Measurements from ENCODE around the gene PTX4.

Gene PTX4

GRCh38 chr16:1450218-1450617, 38.5 kb downstream of the PTX4 start:
- no peaks in the 10 kb centered on the region for H3K9me3 ChIP-seq (ENCODE audit: control insufficient read depth, low read depth, low read length)
- no peak overlapping the region for H3K4me3 ChIP-seq (ENCODE audit: low read length)
- H3K4me1 ChIP-seq (ENCODE audit: control insufficient read depth, low read depth, low read length), result no peaks in the 10 kb centered on the region
- H3K36me3 ChIP-seq (ENCODE audit: control insufficient read depth, low read depth, low read length), result peaks cover 30% of the 10 kb centered on the region
- no peak overlapping the region for H3K9ac ChIP-seq (ENCODE audit: low read length)
- H3K27ac ChIP-seq (ENCODE audit: low read length), result no peak overlapping the region
- H3K27me3 ChIP-seq (ENCODE audit: control insufficient read depth, insufficient read depth, low read length), result no peaks in the 10 kb centered on the region

DNA sequence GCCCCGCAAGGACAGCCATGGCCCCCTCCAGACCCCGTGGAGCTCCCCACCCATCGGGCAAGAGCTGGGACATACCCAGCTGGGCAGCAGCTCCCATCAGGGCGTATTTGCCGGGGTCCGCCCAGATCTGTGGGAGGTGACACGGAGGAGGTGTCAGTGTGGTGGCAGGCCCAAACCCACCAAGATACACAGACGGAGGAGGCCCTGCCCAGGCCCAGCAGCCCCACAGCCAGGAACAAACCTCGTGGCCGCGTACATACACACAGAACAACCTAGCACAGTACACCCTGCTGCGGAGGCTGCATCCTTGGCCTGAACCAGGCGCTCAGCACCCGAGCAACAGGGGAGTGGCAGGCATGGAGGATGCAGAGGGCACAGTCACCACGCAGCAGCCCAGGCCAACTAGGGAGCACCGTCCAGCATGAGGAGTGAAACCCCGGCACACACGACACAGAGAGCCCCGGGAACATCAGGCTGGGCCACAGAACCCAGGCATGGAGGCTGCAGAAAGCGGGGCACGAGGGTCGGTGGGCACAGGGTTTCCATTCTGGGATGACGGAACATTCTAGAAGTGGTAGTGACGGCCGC, 39.4 kb downstream of the PTX4 start:
- Histone ChIP-seq H3K27ac (ENCODE audit: low read length) (no peak overlapping the region), H3K27me3 (ENCODE audit: control insufficient read depth, insufficient read depth, low read length) (no peaks in the 10 kb centered on the region), H3K9me3 (ENCODE audit: control insufficient read depth, low read depth, low read length) (no peaks in the 10 kb centered on the region), H3K9ac (ENCODE audit: low read length) (no peak overlapping the region), H3K4me3 (ENCODE audit: low read length) (no peak overlapping the region), H3K36me3 (ENCODE audit: control insufficient read depth, low read depth, low read length) (peaks cover 26% of the 10 kb centered on the region), H3K4me1 (ENCODE audit: control insufficient read depth, low read depth, low read length) (no peaks in the 10 kb centered on the region)

DNA sequence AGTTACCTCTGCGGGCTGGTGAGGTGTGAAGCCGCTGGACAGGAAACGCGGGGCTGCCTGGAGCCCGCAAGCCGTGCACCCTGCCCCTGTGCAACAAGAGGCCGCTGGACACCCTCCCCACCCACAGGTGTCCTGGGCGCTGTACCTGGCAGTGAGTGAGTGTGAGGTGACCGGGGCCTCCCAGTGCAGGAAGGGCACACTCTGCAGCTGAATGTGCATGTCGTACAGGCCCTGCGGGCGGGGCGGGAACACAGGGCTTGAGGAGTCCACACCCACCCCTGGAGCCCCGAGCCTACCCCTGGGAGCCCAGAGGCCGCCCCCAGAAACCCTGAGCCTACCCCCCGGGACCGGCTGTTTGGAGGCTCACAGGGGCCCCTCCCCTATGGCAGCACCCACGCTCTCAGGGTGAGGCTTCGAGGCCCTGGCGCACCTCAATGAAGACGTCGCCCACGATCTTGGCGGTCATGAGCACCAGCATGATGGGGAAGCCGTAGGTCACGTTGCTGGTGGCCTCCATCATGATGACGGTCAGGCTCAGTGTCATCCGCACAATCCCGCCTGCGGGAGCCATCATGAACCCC, 40.1 kb downstream of the PTX4 start:
- no peak overlapping the region for H3K9ac ChIP-seq (ENCODE audit: low read length)
- H3K4me3 ChIP-seq (ENCODE audit: low read length), result no peak overlapping the region
- H3K9me3 ChIP-seq (ENCODE audit: control insufficient read depth, low read depth, low read length), result no peaks in the 10 kb centered on the region
- H3K36me3 ChIP-seq (ENCODE audit: control insufficient read depth, low read depth, low read length), result peaks cover 21% of the 10 kb centered on the region
- no peaks in the 10 kb centered on the region for H3K4me1 ChIP-seq (ENCODE audit: control insufficient read depth, low read depth, low read length)
- no peaks in the 10 kb centered on the region for H3K27me3 ChIP-seq (ENCODE audit: control insufficient read depth, insufficient read depth, low read length)
- no peak overlapping the region for H3K27ac ChIP-seq (ENCODE audit: low read length)

DNA sequence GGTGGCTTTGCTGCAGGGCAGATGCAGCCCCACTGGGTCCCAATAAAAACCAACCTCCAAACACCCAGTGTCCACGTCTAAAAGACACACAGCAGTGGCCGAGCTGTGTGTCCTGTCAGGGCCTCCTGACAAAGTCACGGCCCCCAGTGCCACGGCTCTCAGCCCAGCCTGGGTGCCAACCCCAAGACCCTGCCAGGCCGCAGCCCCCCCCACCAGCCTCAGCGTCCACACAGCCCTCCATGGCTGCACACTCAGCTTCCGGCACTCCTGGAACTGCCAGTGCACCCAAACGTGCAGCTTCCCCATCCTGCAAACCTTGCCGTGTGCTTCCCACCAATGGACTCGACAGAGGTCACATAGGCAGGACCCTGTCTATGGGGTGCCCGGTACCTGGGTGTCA, 40.8 kb downstream of the PTX4 start:
- Histone ChIP-seq H3K27ac (ENCODE audit: low read length) (no peak overlapping the region), H3K9ac (ENCODE audit: low read length) (no peak overlapping the region), H3K36me3 (ENCODE audit: control insufficient read depth, low read depth, low read length) (peaks cover 16% of the 10 kb centered on the region), H3K9me3 (ENCODE audit: control insufficient read depth, low read depth, low read length) (no peaks in the 10 kb centered on the region), H3K4me1 (ENCODE audit: control insufficient read depth, low read depth, low read length) (no peaks in the 10 kb centered on the region), H3K27me3 (ENCODE audit: control insufficient read depth, insufficient read depth, low read length) (no peaks in the 10 kb centered on the region), H3K4me3 (ENCODE audit: low read length) (no peak overlapping the region)

- Histone ChIP-seq H3K4me3 (ENCODE audit: low read length) (no peak overlapping the region), H3K36me3 (ENCODE audit: control insufficient read depth, low read depth, low read length) (peaks cover 16% of the 10 kb centered on the region), H3K27me3 (ENCODE audit: control insufficient read depth, insufficient read depth, low read length) (no peaks in the 10 kb centered on the region), H3K9ac (ENCODE audit: low read length) (no peak overlapping the region), H3K9me3 (ENCODE audit: control insufficient read depth, low read depth, low read length) (no peaks in the 10 kb centered on the region), H3K27ac (ENCODE audit: low read length) (no peak overlapping the region), H3K4me1 (ENCODE audit: control insufficient read depth, low read depth, low read length) (no peaks in the 10 kb centered on the region)
These were observed 42.3 kb downstream of the PTX4 start for GRCh38 chr16:1446296-1447080.

- Histone ChIP-seq H3K9me3 (ENCODE audit: control insufficient read depth, low read depth, low read length) (no peaks in the 10 kb centered on the region), H3K4me1 (ENCODE audit: control insufficient read depth, low read depth, low read length) (no peaks in the 10 kb centered on the region), H3K36me3 (ENCODE audit: control insufficient read depth, low read depth, low read length) (peaks cover 10% of the 10 kb centered on the region), H3K9ac (ENCODE audit: low read length) (no peak overlapping the region), H3K4me3 (ENCODE audit: low read length) (no peak overlapping the region), H3K27ac (ENCODE audit: low read length) (no peak overlapping the region), H3K27me3 (ENCODE audit: control insufficient read depth, insufficient read depth, low read length) (no peaks in the 10 kb centered on the region)
These were observed 43.1 kb downstream of the PTX4 start for GRCh38 chr16:1445518-1446203.

DNA sequence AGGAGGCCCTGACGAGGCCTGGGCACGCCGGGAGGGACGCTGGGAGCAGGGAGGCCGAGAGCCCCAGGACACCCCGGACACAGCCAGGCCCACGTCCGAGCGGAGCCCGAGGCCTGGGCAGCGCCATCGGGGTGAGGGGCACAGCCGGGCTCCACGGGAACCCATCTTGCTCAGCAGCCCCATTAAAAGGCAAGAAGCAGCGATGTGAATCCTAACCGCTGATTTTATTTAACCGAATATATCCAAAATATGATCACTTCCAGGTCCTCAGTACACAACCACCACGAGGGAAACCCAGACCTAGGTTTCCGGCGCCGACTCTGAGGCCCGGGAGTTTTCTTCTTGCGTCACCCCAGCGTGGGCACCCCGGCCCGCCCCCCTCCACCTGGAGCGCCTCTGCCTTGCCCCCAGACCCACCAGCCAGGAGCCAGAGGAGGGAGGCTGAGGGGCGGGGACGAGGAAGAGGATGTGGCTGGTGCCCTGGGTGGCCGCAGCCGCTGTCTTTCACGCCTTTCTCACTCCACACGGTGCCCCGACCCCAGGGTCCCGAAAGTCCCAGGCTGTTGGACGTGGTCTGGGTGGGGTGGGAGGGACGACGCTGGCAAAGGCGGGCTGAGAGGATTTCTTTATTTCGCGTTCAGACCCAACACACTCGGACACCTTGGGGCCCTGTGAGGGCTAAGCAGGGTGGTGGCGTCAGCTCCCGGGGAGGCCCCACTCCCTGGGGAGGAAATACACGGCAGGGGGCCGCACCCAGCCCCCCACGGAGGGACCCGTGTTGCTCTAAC, 43.8 kb downstream of the PTX4 start:
- H3K36me3 ChIP-seq (ENCODE audit: control insufficient read depth, low read depth, low read length), result peaks cover 10% of the 10 kb centered on the region
- no peaks in the 10 kb centered on the region for H3K4me1 ChIP-seq (ENCODE audit: control insufficient read depth, low read depth, low read length)
- H3K27ac ChIP-seq (ENCODE audit: low read length), result no peak overlapping the region
- no peaks in the 10 kb centered on the region for H3K27me3 ChIP-seq (ENCODE audit: control insufficient read depth, insufficient read depth, low read length)
- no peak overlapping the region for H3K4me3 ChIP-seq (ENCODE audit: low read length)
- no peak overlapping the region for H3K9ac ChIP-seq (ENCODE audit: low read length)
- H3K9me3 ChIP-seq (ENCODE audit: control insufficient read depth, low read depth, low read length), result no peaks in the 10 kb centered on the region

- no peak within 1 kb of the TSS for H3K27ac ChIP-seq (ENCODE audit: low read length)
- no peak within 1 kb of the TSS for H3K4me3 ChIP-seq (ENCODE audit: low read length)
- no peaks in the 10 kb centered on the region for H3K4me1 ChIP-seq (ENCODE audit: control insufficient read depth, low read depth, low read length)
- no peaks in the 10 kb centered on the region for H3K27me3 ChIP-seq (ENCODE audit: control insufficient read depth, insufficient read depth, low read length)
- no peaks in the 10 kb centered on the region for H3K9me3 ChIP-seq (ENCODE audit: control insufficient read depth, low read depth, low read length)
- peaks cover 6% of the 10 kb centered on the region for H3K36me3 ChIP-seq (ENCODE audit: control insufficient read depth, low read depth, low read length)
- no peak within 1 kb of the TSS for H3K9ac ChIP-seq (ENCODE audit: low read length)
These were observed 44.6 kb downstream of the PTX4 start, which contains the start of gene CCDC154 for GRCh38 chr16:1443980-1444729. CCDC154 (minus strand) TSS chr16:1444556; CDS start chr16:1444322, 234 bp downstream.

- Histone ChIP-seq H3K27me3 (ENCODE audit: control insufficient read depth, insufficient read depth, low read length) (no peaks in the 10 kb centered on the region), H3K27ac (ENCODE audit: low read length) (no peak overlapping the region), H3K9ac (ENCODE audit: low read length) (no peak overlapping the region), H3K4me3 (ENCODE audit: low read length) (no peak overlapping the region), H3K4me1 (ENCODE audit: control insufficient read depth, low read depth, low read length) (no peaks in the 10 kb centered on the region), H3K36me3 (ENCODE audit: control insufficient read depth, low read depth, low read length) (peaks cover 4% of the 10 kb centered on the region), H3K9me3 (ENCODE audit: control insufficient read depth, low read depth, low read length) (no peaks in the 10 kb centered on the region)
These were observed 45.3 kb downstream of the PTX4 start for GRCh38 chr16:1443403-1443973.

GRCh38 chr16:1442697-1443096, 46.0 kb downstream of the PTX4 start:
- H3K9ac ChIP-seq (ENCODE audit: low read length), result no peak overlapping the region
- no peaks in the 10 kb centered on the region for H3K27me3 ChIP-seq (ENCODE audit: control insufficient read depth, insufficient read depth, low read length)
- H3K4me1 ChIP-seq (ENCODE audit: control insufficient read depth, low read depth, low read length), result no peaks in the 10 kb centered on the region
- H3K4me3 ChIP-seq (ENCODE audit: low read length), result no peak overlapping the region
- no peaks in the 10 kb centered on the region for H3K9me3 ChIP-seq (ENCODE audit: control insufficient read depth, low read depth, low read length)
- no peak overlapping the region for H3K27ac ChIP-seq (ENCODE audit: low read length)
- H3K36me3 ChIP-seq (ENCODE audit: control insufficient read depth, low read depth, low read length), result no peaks in the 10 kb centered on the region
